MM.1S (cell line): ENCODE measurements around the gene HNF1A.

Experiments
- DNase-seq: peaks from one replicate; pipeline ENCODE4 v3.0.0-alpha.2; 2015
- H2AFZ ChIP-seq: fragments of 300-600 bp; sonication (generic); 2 replicates; pipeline ENCODE4 v1.6.0; 2016; ENCODE audit warnings: antibody characterized with exemption, low read length
- H3F3A ChIP-seq: fragments of 300-600 bp; sonication (generic); 2 replicates; pipeline ENCODE4 v1.6.1; 2016; ENCODE audit warnings: mild to moderate bottlenecking, antibody characterized with exemption, low read length, moderate library complexity, mixed read lengths; ENCODE audit not compliant: insufficient read depth
- H3K27ac ChIP-seq: fragments of 300-600 bp; sonication (generic); 2 replicates; pipeline ENCODE4 v1.5.1; 2016; ENCODE audit warnings: mild to moderate bottlenecking, low read length
- H3K27me3 ChIP-seq: fragments of 300-600 bp; sonication (generic); replicated peaks from 2 replicates; pipeline ENCODE4 v1.6.0; 2016; ENCODE audit warnings: low read length; ENCODE audit not compliant: insufficient read depth
- H3K36me3 ChIP-seq: fragments of 300-600 bp; sonication (generic); replicated peaks from 2 replicates; pipeline ENCODE4 v1.6.1; 2016; ENCODE audit warnings: mild to moderate bottlenecking, low read length, mixed read lengths; ENCODE audit not compliant: insufficient read depth
- H3K4me1 ChIP-seq: fragments of 300-600 bp; sonication (generic); 2 replicates; pipeline ENCODE4 v1.6.1; 2016; ENCODE audit warnings: low read length, mixed read lengths
- H3K4me2 ChIP-seq: fragments of 300-600 bp; sonication (generic); 2 replicates; pipeline ENCODE4 v1.6.0; 2016; ENCODE audit warnings: low read depth, low read length
- H3K4me3 ChIP-seq: fragments of 300-600 bp; sonication (generic); 2 replicates; pipeline ENCODE4 v1.5.1; 2016; ENCODE audit warnings: low read length, mixed read lengths
- H3K79me2 ChIP-seq: fragments of 300-600 bp; sonication (generic); 2 replicates; pipeline ENCODE4 v1.6.1; 2016; ENCODE audit warnings: mixed run types, low read length, mixed read lengths
- H3K9ac ChIP-seq: fragments of 300-600 bp; sonication (generic); 2 replicates; pipeline ENCODE4 v1.6.1; 2016; ENCODE audit warnings: low read length, mixed read lengths
- H3K9me2 ChIP-seq: fragments of 300-600 bp; sonication (generic); replicated peaks from 2 replicates; pipeline ENCODE4 v1.6.1; 2016; ENCODE audit warnings: mild to moderate bottlenecking, low read length, mixed read lengths; ENCODE audit not compliant: insufficient read depth
- H3K9me3 ChIP-seq: fragments of 300-600 bp; sonication (generic); replicated peaks from 2 replicates; pipeline ENCODE4 v1.6.1; 2016; ENCODE audit warnings: mild to moderate bottlenecking, low read length, mixed read lengths; ENCODE audit not compliant: insufficient read depth
- H4K20me1 ChIP-seq: fragments of 300-600 bp; sonication (generic); 2 replicates; pipeline ENCODE4 v1.6.1; 2016; ENCODE audit warnings: mild to moderate bottlenecking, low read length, moderate library complexity, mixed read lengths; ENCODE audit not compliant: insufficient read depth
- EZH2 ChIP-seq: fragments of 300-600 bp; sonication (generic); optimal IDR thresholded peaks from 2 replicates; pipeline ENCODE3; 2017; ENCODE audit warnings: low read depth, mild to moderate bottlenecking, antibody characterized with exemption, low read length, mixed read lengths
- EZH2phosphoT487 ChIP-seq: fragments of 300-600 bp; sonication (generic); IDR thresholded peaks from 2 replicates; pipeline ENCODE4 v1.6.1; 2018; ENCODE audit warnings: antibody characterized with exemption, low read length
- TF ChIP-seq, protein P1 (sequence below): fragments of 300-600 bp; sonication (generic); IDR thresholded peaks from 2 replicates; pipeline ENCODE4 v1.5.1; 2016; ENCODE audit warnings: antibody characterized with exemption, low read length, mixed read lengths

Gene HNF1A

DNA sequence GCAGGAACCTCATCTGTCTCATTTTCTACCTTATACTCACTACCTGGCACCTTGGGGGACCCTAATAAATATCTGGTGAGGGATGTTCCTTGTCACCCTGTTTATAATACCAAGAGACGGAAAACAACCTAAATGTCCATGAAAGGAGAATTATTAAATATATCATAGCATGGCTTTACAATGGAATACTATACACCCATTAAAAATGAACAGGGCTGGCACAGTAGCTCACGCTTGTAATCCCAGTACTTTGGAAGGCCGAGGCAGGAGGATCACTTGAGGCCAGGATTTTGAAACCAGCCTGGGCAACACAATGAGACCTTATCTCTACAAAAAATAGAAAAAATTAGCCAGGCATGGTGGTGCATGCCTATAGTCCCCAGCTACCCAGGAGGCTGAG is 39.8 kb upstream of the HNF1A start:
- no peak overlapping the region for H2AFZ ChIP-seq
- DNase-seq = no peak
- H3K27ac ChIP-seq = no peak overlapping the region
- H3K4me3 ChIP-seq = no peak overlapping the region
- H3F3A ChIP-seq = no peaks in the 10 kb centered on the region
- H3K36me3 ChIP-seq = no peaks in the 10 kb centered on the region
- H4K20me1 ChIP-seq = no peaks in the 10 kb centered on the region
- no peaks in the 10 kb centered on the region for H3K27me3 ChIP-seq
- H3K4me2 ChIP-seq = no peak overlapping the region
- H3K9ac ChIP-seq = no peak overlapping the region
- H3K9me2 ChIP-seq = no peaks in the 10 kb centered on the region
- no peaks in the 10 kb centered on the region for H3K79me2 ChIP-seq
- H3K4me1 ChIP-seq = no peaks in the 10 kb centered on the region
- TF ChIP-seq, protein P1, sequence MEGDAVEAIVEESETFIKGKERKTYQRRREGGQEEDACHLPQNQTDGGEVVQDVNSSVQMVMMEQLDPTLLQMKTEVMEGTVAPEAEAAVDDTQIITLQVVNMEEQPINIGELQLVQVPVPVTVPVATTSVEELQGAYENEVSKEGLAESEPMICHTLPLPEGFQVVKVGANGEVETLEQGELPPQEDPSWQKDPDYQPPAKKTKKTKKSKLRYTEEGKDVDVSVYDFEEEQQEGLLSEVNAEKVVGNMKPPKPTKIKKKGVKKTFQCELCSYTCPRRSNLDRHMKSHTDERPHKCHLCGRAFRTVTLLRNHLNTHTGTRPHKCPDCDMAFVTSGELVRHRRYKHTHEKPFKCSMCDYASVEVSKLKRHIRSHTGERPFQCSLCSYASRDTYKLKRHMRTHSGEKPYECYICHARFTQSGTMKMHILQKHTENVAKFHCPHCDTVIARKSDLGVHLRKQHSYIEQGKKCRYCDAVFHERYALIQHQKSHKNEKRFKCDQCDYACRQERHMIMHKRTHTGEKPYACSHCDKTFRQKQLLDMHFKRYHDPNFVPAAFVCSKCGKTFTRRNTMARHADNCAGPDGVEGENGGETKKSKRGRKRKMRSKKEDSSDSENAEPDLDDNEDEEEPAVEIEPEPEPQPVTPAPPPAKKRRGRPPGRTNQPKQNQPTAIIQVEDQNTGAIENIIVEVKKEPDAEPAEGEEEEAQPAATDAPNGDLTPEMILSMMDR = no peak
- TF ChIP-seq EZH2 (no peak), EZH2phosphoT487 (no peak)
- H3K9me3 ChIP-seq = no peaks in the 10 kb centered on the region

DNA sequence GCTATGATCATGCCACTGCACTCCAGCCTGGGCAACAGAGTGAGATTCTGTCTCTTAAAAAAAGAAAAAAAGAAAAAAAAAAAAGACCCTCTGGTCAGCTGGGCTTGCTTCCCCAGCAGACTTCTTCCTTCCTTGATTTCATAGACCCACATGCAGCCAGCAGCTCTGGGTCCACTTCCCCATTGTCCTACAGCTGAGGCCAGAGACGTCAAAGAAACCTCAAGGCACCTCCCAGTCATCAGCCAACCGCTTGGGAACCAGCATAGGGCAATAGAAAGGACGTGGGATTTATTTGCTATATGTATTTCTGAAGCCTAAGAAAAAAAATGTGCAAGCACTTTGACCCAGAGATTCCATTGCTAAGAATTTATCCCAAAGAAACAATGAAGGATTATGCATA is 38.8 kb upstream of the HNF1A start:
- Histone ChIP-seq H4K20me1 (no peaks in the 10 kb centered on the region), H2AFZ (no peak overlapping the region), H3K4me3 (no peak overlapping the region), H3K9ac (no peak overlapping the region), H3K27me3 (no peaks in the 10 kb centered on the region), H3K4me2 (no peak overlapping the region), H3K36me3 (no peaks in the 10 kb centered on the region), H3K9me2 (no peaks in the 10 kb centered on the region), H3K4me1 (no peaks in the 10 kb centered on the region), H3K9me3 (no peaks in the 10 kb centered on the region), H3K27ac (no peak overlapping the region), H3F3A (no peaks in the 10 kb centered on the region), H3K79me2 (no peaks in the 10 kb centered on the region)
- no peak for DNase-seq
- no peak for TF ChIP-seq EZH2phosphoT487
- TF ChIP-seq, protein P1 = no peak
- TF ChIP-seq EZH2 = no peak

DNA sequence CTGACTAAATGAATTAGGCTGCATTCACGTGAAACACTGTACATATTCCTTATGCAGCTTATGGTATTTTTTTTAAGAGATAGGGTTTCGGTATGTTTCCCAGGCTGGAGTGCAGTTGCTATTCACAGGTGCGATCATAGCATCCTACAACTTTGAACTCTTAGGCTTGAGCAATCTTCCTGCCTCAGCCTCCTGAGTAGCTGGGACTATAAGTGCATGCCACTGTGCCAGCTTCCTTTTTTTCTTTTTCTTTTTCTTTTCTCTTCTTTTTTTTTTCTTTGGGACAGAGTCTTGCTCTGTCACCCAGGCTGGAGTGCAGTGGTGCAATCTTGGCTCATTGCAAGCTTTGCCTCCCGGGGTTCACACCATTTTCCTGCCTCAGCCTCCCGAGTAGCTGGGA is 38.3 kb upstream of the HNF1A start:
- Histone ChIP-seq H3K4me2 (no peak overlapping the region), H4K20me1 (no peaks in the 10 kb centered on the region), H3K27ac (no peak overlapping the region), H2AFZ (no peak overlapping the region), H3K27me3 (no peaks in the 10 kb centered on the region), H3K4me3 (no peak overlapping the region), H3K36me3 (no peaks in the 10 kb centered on the region), H3K4me1 (no peaks in the 10 kb centered on the region), H3K9ac (no peak overlapping the region), H3K79me2 (no peaks in the 10 kb centered on the region), H3K9me2 (no peaks in the 10 kb centered on the region), H3F3A (no peaks in the 10 kb centered on the region), H3K9me3 (no peaks in the 10 kb centered on the region)
- DNase-seq = no peak
- TF ChIP-seq, protein P1 = no peak
- TF ChIP-seq EZH2phosphoT487 (no peak), EZH2 (no peak)

DNA sequence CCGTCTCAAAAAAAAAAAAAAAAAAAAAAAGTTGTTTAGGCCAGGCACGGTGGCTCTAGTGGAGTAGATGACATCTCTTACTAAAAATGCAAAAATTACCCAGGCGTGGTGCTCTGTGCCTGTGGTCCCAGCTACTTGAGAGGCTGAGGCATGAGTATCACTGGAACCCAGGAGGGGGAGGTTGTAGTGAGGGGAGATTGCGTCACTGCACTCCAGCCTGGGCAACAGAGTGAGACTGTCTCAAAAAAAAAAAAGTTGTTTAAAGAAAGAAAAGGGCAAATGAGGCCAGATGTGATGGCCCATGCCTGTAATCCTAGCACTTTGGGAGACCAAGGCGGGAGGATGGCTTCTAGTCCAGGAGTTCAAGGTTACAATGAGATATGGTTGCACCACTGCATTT is 37.5 kb upstream of the HNF1A start:
- no peak overlapping the region for H3K4me3 ChIP-seq
- H3K36me3 ChIP-seq = no peaks in the 10 kb centered on the region
- TF ChIP-seq, protein P1 = no peak
- no peak for TF ChIP-seq EZH2phosphoT487
- TF ChIP-seq EZH2 = no peak

More for the DNA sequence above, 37.5 kb upstream of the HNF1A start:
- no peak overlapping the region for H3K27ac ChIP-seq
- no peaks in the 10 kb centered on the region for H3F3A ChIP-seq
- no peak overlapping the region for H3K9ac ChIP-seq
- H3K27me3 ChIP-seq = no peaks in the 10 kb centered on the region
- H3K79me2 ChIP-seq = no peaks in the 10 kb centered on the region
- H4K20me1 ChIP-seq = no peaks in the 10 kb centered on the region
- DNase-seq = no peak
- H3K4me2 ChIP-seq = no peak overlapping the region
- no peak overlapping the region for H2AFZ ChIP-seq
- no peaks in the 10 kb centered on the region for H3K9me3 ChIP-seq
- no peaks in the 10 kb centered on the region for H3K9me2 ChIP-seq
- no peaks in the 10 kb centered on the region for H3K4me1 ChIP-seq
